AG09319 (cell line): Measurements from ENCODE around the gene ABO.

Experiments used
- DNase-seq: peaks from one replicate; pipeline ENCODE4 v3.0.0-alpha.2; 2010; ENCODE audit warnings: low read depth; ENCODE audit errors: extremely low read depth
- TF ChIP-seq, protein P1 (sequence below): IDR thresholded peaks from 2 replicates; pipeline ENCODE4 v1.5.1; 2011; ENCODE audit warnings: low read depth, mild to moderate bottlenecking, inconsistent platforms, low read length, moderate library complexity

Gene ABO

DNA sequence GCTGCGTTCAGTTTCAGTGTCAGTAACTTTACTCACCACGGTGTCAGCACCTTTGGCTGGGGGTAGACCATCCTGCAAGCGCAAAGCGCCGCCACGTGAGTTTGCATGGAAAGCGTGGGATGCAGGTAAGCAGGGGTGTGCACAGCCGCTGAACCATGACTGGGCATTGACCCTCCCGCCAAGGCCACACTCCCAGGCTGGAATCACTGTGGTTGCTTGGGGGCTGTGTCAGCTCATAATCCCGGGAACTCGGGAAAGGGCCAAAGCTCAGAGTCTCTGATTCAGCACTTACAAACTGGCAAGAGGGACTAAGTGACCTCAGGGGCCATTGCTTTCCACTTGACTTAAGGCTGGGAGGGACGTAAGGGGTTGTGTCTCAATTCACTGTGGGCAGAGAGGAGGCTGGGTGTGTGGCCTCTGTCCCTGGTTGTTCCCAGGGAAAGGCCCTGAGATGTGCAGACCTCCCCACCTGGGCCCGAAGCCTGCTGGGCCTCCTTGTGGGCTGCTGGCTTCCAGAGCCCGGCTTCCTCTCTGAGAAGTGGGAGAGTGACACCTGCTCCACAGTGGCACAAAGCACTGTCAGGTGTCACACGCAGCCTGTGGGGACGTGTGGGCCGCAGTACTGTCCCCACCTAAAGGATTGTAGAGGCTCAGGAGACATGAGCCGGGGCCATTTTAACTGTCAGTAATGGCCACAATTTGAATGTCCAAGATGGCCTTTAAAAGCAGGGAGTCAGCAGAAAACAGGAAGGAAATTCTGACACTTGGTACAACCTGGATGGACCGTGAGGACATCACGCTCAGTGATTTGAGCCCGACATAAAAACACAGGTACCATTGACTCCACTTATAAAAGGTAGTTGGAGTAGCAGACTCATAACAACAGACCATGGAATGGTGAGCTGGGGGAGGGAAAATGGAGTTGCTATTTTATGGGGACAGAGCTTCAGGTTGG is 16.7 kb downstream of the ABO start:
- no peak for DNase-seq
- TF ChIP-seq, protein P1, sequence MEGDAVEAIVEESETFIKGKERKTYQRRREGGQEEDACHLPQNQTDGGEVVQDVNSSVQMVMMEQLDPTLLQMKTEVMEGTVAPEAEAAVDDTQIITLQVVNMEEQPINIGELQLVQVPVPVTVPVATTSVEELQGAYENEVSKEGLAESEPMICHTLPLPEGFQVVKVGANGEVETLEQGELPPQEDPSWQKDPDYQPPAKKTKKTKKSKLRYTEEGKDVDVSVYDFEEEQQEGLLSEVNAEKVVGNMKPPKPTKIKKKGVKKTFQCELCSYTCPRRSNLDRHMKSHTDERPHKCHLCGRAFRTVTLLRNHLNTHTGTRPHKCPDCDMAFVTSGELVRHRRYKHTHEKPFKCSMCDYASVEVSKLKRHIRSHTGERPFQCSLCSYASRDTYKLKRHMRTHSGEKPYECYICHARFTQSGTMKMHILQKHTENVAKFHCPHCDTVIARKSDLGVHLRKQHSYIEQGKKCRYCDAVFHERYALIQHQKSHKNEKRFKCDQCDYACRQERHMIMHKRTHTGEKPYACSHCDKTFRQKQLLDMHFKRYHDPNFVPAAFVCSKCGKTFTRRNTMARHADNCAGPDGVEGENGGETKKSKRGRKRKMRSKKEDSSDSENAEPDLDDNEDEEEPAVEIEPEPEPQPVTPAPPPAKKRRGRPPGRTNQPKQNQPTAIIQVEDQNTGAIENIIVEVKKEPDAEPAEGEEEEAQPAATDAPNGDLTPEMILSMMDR = no peak

DNA sequence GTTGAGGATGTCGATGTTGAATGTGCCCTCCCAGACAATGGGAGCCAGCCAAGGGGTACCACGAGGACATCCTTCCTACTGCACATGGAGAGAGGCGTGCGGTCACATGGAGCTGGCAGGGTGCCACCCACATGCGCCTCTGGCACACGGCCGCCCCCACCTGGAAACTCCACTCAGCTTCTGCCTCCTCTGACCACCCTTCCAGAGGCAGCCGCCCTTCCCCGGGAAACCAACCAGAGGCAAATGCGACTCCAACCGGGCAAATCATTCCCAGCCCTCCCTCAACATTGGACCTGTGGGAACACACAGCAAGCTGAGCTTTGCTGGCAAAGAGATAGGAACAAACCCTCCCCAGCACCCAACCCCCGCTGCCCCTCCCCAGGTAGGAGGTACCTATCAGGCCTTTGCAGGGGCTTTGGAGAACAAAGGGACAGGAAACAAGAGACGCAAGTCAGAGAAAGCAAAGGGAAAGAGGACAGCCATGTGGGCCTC is 17.5 kb downstream of the ABO start:
- no peak for DNase-seq

DNA sequence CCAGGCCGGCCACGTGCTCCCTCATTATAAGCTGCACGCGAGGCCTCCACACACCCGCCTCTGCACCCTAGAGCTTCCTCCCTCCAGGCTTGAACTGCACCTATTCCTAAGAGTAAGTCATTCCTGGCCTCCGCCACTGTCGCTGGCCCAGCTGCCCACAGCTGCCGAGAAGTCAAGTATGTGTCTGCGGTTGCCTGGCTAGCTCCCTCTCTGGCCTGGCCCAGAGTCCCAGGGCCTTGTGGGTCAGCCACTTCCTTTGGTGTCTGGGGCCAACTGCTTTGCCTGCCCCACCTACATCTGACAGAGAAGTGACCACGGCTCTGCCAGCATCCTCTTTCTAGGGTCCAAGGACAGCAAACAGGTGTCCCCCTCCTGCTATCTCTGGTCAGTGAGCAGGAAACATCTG is 18.3 kb downstream of the ABO start:
- no peak for DNase-seq
- TF ChIP-seq, protein P1 = no peak

More for the DNA sequence above, 17.5 kb downstream of the ABO start:
- TF ChIP-seq, protein P1 = no peak

DNA sequence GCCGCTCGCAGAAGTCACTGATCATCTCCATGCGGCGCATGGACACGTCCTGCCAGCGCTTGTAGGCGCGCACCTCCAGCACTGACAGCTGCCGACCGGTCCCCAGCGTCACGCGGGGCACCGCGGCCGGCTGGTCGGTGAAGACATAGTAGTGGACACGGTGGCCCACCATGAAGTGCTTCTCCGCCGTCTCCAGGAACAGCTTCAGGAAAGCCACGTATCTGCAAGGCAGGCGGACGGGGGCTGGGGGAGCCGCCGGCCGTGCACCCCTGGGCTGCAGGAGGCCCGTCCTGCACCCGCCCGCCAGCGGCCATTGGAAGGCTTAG is 18.9 kb downstream of the ABO start:
- TF ChIP-seq, protein P1 = no peak

DNA sequence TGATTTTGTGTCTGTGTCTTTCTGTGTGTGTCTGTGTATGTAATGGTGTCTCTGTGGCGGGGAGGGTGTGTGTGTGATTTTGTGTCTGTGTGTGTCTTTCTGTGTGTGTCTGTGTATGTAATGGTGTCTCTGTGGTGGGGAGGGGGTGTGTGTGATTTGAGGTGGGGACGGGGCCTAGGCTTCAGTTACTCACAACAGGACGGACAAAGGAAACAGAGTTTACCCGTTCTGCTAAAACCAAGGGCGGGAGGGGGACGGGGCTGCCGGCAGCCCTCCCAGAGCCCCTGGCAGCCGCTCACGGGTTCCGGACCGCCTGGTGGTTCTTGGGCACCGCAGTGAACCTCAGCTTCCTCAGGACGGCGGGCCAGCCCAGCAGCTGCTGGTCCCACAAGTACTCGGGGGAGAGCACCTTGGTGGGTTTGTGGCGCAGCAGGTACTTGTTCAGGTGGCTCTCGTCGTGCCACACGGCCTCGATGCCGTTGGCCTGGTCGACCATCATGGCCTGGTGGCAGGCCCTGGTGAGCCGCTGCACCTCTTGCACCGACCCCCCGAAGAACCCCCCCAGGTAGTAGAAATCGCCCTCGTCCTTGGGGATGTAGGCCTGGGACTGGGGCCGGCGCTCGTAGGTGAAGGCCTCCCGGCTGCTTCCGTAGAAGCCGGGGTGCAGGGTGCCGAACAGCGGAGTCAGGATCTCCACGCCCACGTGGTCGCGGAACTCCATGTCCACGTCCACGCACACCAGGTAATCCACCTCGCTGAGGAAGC is 19.4 kb downstream of the ABO start:
- TF ChIP-seq, protein P1 = no peak

More for the DNA sequence above, 18.9 kb downstream of the ABO start:
- DNase-seq = no peak

DNA sequence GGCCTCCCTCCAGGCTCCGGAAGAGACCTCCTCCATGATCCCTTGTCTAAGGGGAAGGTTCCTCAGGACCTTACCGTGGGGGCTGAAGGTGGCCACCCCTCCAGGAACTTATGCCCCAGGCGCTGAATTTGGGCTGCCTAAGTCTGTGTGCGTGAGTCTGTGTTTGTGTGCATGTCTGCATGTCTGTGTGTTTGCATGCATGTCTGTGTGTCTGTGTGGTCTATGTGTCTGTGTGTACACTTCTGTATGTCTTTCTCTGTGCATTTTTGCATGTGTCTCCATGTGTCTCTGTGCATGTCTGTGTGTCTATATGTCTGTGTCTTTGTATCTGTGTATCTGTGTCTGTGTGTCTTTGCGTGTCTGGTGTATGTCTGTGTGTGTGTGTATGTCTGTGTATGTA is 20.5 kb downstream of the ABO start:
- TF ChIP-seq, protein P1 = no peak
- DNase-seq = no peak

More for the DNA sequence above, 19.4 kb downstream of the ABO start:
- DNase-seq = no peak

DNA sequence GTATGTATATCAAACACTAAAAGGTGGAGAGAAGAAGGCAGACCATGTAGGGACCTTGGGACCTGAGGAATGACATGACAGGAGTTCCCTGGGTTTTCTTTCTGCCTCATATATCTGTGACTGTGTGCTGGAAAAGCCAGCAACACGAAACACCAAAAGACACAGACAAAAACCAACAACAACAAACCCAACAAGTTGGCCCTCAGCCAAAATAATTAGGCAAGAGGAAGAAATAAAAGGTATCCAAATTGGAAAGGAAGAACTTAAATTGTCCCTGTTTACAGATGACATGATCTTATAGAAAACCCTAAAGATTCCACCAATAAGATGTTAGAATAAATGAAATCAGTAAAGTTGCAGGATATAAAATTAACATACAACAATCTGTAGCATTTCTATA is 21.7 kb downstream of the ABO start:
- TF ChIP-seq, protein P1 = no peak
- no peak for DNase-seq
